ENCODE results near the gene NUDT14.

- TF ChIP-seq CTCF (IDR thresholded peaks at IDR 0.05; ENCODE audit: borderline replicate concordance, extremely low read depth, low read length, poor library complexity, severe bottlenecking) (no peak), EZH2 (IDR thresholded peaks at IDR 0.05; ENCODE audit: borderline replicate concordance, low read depth, low read length, severe bottlenecking) (no peak)
Observed at GRCh38 chr14:105143451-105144025, 37.6 kb downstream of the NUDT14 start.
